DOHH2 (cell line): ENCODE measurements around the gene NRAP.

Source experiments
- H3F3A ChIP-seq: fragments of 200-600 bp; sonication (generic), shearing (Covaris generic); 2 replicates; pipeline ENCODE4 v1.6.0; 2016; ENCODE audit warnings: antibody characterized with exemption, mild to moderate bottlenecking; ENCODE audit not compliant: control insufficient read depth, insufficient read depth
- H3K27ac ChIP-seq: fragments of 200-600 bp; sonication (generic); 2 replicates; pipeline ENCODE4 v1.5.1; 2014; ENCODE audit warnings: low read depth, mild to moderate bottlenecking, low read length, moderate library complexity
- H3K27me3 ChIP-seq: fragments of 200-600 bp; sonication (generic); 2 replicates; pipeline ENCODE4 v1.6.1; 2014; ENCODE audit warnings: mild to moderate bottlenecking, low read length, mixed read lengths; ENCODE audit not compliant: control insufficient read depth
- H3K36me3 ChIP-seq: fragments of 200-600 bp; sonication (generic); 2 replicates; pipeline ENCODE4 v1.6.1; 2014; ENCODE audit warnings: mild to moderate bottlenecking, low read length, moderate library complexity, mixed read lengths; ENCODE audit not compliant: control insufficient read depth
- H3K4me1 ChIP-seq: fragments of 200-600 bp; sonication (generic); 2 replicates; pipeline ENCODE4 v1.6.1; 2014; ENCODE audit warnings: mild to moderate bottlenecking, low read length, mixed read lengths; ENCODE audit not compliant: control insufficient read depth
- H3K4me2 ChIP-seq: fragments of 200-600 bp; sonication (generic); 2 replicates; pipeline ENCODE4 v1.6.0; 2014; ENCODE audit warnings: mild to moderate bottlenecking, low read length, moderate library complexity
- H3K4me3 ChIP-seq: fragments of 200-600 bp; sonication (generic); 2 replicates; pipeline ENCODE4 v1.5.1; 2014; ENCODE audit warnings: mild to moderate bottlenecking, low read length, mixed read lengths
- H3K79me2 ChIP-seq: fragments of 200-600 bp; sonication (generic); 2 replicates; pipeline ENCODE4 v1.6.1; 2014; ENCODE audit warnings: mild to moderate bottlenecking, low read length, mixed read lengths; ENCODE audit not compliant: control insufficient read depth
- H3K9me2 ChIP-seq: fragments of 200-600 bp; sonication (generic); replicated peaks from 2 replicates; pipeline ENCODE4 v1.6.1; 2014; ENCODE audit warnings: mild to moderate bottlenecking, low read length, mixed read lengths; ENCODE audit not compliant: control insufficient read depth
- H3K9me3 ChIP-seq: fragments of 200-600 bp; sonication (generic); 2 replicates; pipeline ENCODE4 v1.6.1; 2014; ENCODE audit warnings: antibody characterized with exemption, low read length, mixed read lengths; ENCODE audit not compliant: control insufficient read depth, insufficient read depth
- H4K20me1 ChIP-seq: fragments of 200-600 bp; sonication (generic); 2 replicates; pipeline ENCODE4 v1.6.0; 2014; ENCODE audit warnings: low read depth, mild to moderate bottlenecking, antibody characterized with exemption, low read length, moderate library complexity; ENCODE audit not compliant: control insufficient read depth, insufficient read depth
- CTCF ChIP-seq: fragments of 200-600 bp; sonication (generic); IDR thresholded peaks from one replicate; pipeline ENCODE4 v1.5.1; 2014; ENCODE audit warnings: antibody characterized with exemption, mild to moderate bottlenecking, low read depth, low read length; ENCODE audit not compliant: poor library complexity, severe bottlenecking
- EZH2phosphoT487 ChIP-seq: fragments of 200-600 bp; sonication (generic); IDR thresholded peaks from 2 replicates; pipeline ENCODE4 v1.6.1; 2017; ENCODE audit warnings: borderline replicate concordance, mild to moderate bottlenecking, antibody characterized with exemption, low read length, moderate library complexity, mixed read lengths

Gene NRAP

GRCh38 chr10:113651898-113652297 lies 11.9 kb downstream of the NRAP start:
- H3K9me2 ChIP-seq, result no peaks in the 10 kb centered on the region
- no peak overlapping the region for H3K4me3 ChIP-seq
- no peaks in the 10 kb centered on the region for H3K9me3 ChIP-seq
- no peaks in the 10 kb centered on the region for H3K4me1 ChIP-seq
- no peak for TF ChIP-seq CTCF
- no peak for TF ChIP-seq EZH2phosphoT487
- no peak overlapping the region for H3K4me2 ChIP-seq
- H3K27ac ChIP-seq, result no peak overlapping the region
- H3K36me3 ChIP-seq, result no peaks in the 10 kb centered on the region
- H3K27me3 ChIP-seq, result no peaks in the 10 kb centered on the region; the same call in 1 of the 2 replicates
- H4K20me1 ChIP-seq, result no peaks in the 10 kb centered on the region
- H3F3A ChIP-seq, result no peaks in the 10 kb centered on the region
- no peaks in the 10 kb centered on the region for H3K79me2 ChIP-seq

DNA sequence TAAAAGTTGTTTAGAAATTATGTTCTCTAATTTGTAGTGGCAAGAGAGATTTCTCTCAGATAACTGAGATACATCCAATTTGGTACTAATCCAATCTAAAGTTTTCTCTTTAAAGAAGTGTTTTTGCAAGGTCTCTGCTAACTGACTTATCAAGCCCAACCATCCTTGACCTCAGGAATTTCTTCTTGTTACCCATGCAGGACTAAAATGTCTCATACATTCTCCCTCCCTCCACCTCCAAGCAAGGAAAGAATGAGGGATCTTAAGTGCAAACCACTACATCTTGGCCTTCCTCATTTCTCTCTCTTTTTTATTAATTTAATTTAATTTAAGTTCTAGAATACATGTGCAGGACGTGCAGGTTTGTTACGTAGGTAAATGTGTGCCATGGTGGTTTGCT lies 12.8 kb downstream of the NRAP start:
- Histone ChIP-seq H3F3A (no peaks in the 10 kb centered on the region), H3K79me2 (no peaks in the 10 kb centered on the region), H3K27ac (no peak overlapping the region), H3K4me1 (no peaks in the 10 kb centered on the region), H3K9me2 (no peaks in the 10 kb centered on the region), H3K4me3 (no peak overlapping the region), H3K27me3 (no peaks in the 10 kb centered on the region; the same call in 1 of the 2 replicates), H3K36me3 (no peaks in the 10 kb centered on the region), H3K4me2 (no peak overlapping the region), H4K20me1 (no peaks in the 10 kb centered on the region), H3K9me3 (no peaks in the 10 kb centered on the region)
- TF ChIP-seq CTCF (no peak), EZH2phosphoT487 (no peak)

DNA sequence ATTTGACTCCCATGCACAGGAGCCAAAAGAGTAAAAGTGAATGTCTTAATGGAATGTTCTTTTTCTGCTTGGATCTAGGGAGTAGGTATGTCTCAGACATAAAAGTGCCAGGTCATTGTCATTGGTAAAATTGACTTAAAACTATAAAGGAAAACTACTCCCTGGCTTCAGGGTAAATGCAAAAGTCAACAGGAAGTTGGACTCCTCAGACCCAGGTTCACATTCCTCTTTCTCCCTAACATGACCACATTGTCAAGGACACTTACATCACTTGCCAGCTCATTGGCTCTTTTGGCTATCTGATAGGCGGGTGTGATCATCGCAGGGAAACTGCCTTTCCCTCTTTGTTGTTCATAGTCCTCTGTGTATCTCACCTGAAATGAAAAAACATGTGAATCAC lies 13.7 kb downstream of the NRAP start:
- H3K36me3 ChIP-seq, result no peaks in the 10 kb centered on the region
- no peak overlapping the region for H3K27ac ChIP-seq
- no peak overlapping the region for H3K4me2 ChIP-seq
- no peaks in the 10 kb centered on the region for H3K9me3 ChIP-seq
- no peaks in the 10 kb centered on the region for H4K20me1 ChIP-seq
- no peaks in the 10 kb centered on the region for H3K9me2 ChIP-seq
- TF ChIP-seq CTCF (no peak), EZH2phosphoT487 (no peak)
- H3K4me3 ChIP-seq, result no peak overlapping the region
- no peaks in the 10 kb centered on the region for H3K4me1 ChIP-seq
- no peaks in the 10 kb centered on the region; the same call in 1 of the 2 replicates for H3K27me3 ChIP-seq
- no peaks in the 10 kb centered on the region for H3F3A ChIP-seq
- H3K79me2 ChIP-seq, result no peaks in the 10 kb centered on the region

GRCh38 chr10:113648478-113648877 lies 15.4 kb downstream of the NRAP start:
- Histone ChIP-seq H3K9me2 (no peaks in the 10 kb centered on the region), H3K9me3 (no peaks in the 10 kb centered on the region), H3K4me2 (no peak overlapping the region), H3K4me1 (no peaks in the 10 kb centered on the region), H3K79me2 (no peaks in the 10 kb centered on the region), H4K20me1 (no peaks in the 10 kb centered on the region), H3K36me3 (no peaks in the 10 kb centered on the region), H3K27me3 (no peaks in the 10 kb centered on the region), H3K27ac (no peak overlapping the region), H3K4me3 (no peak overlapping the region), H3F3A (no peaks in the 10 kb centered on the region)
- TF ChIP-seq EZH2phosphoT487 (no peak), CTCF (no peak)
